Gastroesophageal sphincter (tissue), 4 donors: ENCODE data around the gene TTC6. TPM values are rescaled to one million over a fixed set of nuclear protein-coding genes. Genes with fewer than 3 reads are reported as not detected.
"Not testable (repeated sequence)": the region's sequence is repeated elsewhere in the genome, so short reads cannot be mapped to it uniquely, and the experiment has no call there.

Experiments used
- ATAC-seq: fragments of 150-250 bp; one replicate; pipeline ENCODE4 v1.9.1; 2016; ENCODE audit warnings: mild to moderate bottlenecking, moderate library complexity
- H3K27ac ChIP-seq, 4 donors: fragments of 200-600 bp; sonication (generic) in 3 of 4; 1 replicate in 3 of 4; 2 replicates in 1 of 4; pipeline ENCODE4 v1.5.1; 2016 to 2019
- H3K27me3 ChIP-seq: fragments of 200-600 bp; sonication (generic); one replicate; pipeline ENCODE4 v1.5.1; 2019
- H3K36me3 ChIP-seq, 2 donors: fragments of 200-600 bp; sonication (generic); one replicate each; pipeline ENCODE4 v1.5.1; 2019; ENCODE audit warnings: control low read depth in 1 of 2
- H3K4me1 ChIP-seq, 3 donors: fragments of 200-600 bp; sonication (generic); 1 replicate in 2 of 3; 2 replicates in 1 of 3; pipeline ENCODE4 v1.5.1; 2016 to 2019; ENCODE audit warnings: control low read depth in 2 of 3
- H3K4me3 ChIP-seq, 2 donors: fragments of 200-600 bp; sonication (generic); one replicate each; pipeline ENCODE4 v1.5.1; 2019; ENCODE audit warnings: mild to moderate bottlenecking in 1 of 2, moderate library complexity in 1 of 2
- H3K9me3 ChIP-seq, 3 donors: fragments of 200-600 bp; sonication (generic); one replicate each; pipeline ENCODE4 v1.5.1; 2017 to 2019; ENCODE audit warnings: control low read depth in 2 of 3
- EP300 ChIP-seq: sonication (generic); formaldehyde crosslinking; IDR thresholded peaks from one replicate; pipeline ENCODE4 v1.6.1; 2017; ENCODE audit warnings: antibody characterized with exemption, mild to moderate bottlenecking
- POLR2A ChIP-seq, 2 donors: fragments of 450-650 bp; IDR thresholded peaks; one replicate each; pipeline ENCODE4 v1.6.1; 2017; ENCODE audit warnings: antibody characterized with exemption in 2 of 2, mild to moderate bottlenecking in 2 of 2, moderate library complexity in 1 of 2
- POLR2AphosphoS5 ChIP-seq: sonication (generic); formaldehyde crosslinking; IDR thresholded peaks from one replicate; pipeline ENCODE4 v1.6.1; 2017; ENCODE audit warnings: antibody characterized with exemption
- WGBS, 2 donors: methylation state at CpG; one replicate each; pipeline ENCODE4 v1.1.5; 2018; ENCODE audit warnings: low coverage in 1 of 2; 5-methylcytosine and 5-hydroxymethylcytosine counted together
- total RNA-seq, 4 donors: library from RNA; depleted of rRNA; stranded (reverse); fragments of >200 nt; gene quantifications; one replicate each; pipeline ENCODE4 v1.1.0, GENCODE V29; 2016
- TF ChIP-seq, protein P1 (sequence below), 4 experiments: fragments of 200-600 bp in 2 of 4; fragments of 450-650 bp in 2 of 4; sonication (generic) in 1 of 4; IDR thresholded peaks; one replicate each; pipeline ENCODE4 v1.5.1; 2017 to 2019; ENCODE audit warnings: antibody characterized with exemption in 4 of 4, mild to moderate bottlenecking in 2 of 4, moderate library complexity in 2 of 4

TTC6 gene
- total RNA-seq, 4 donors from 2014 or later = 0.31 to 1.1 TPM; not detected in 2

- no peak for ATAC-seq
- H3K27me3 ChIP-seq = no peaks in the 10 kb centered on the region
- 82 to 88% methylated on average over 1 of the region's 1 CpG for WGBS, 2 donors
- H3K27ac ChIP-seq = no peak overlapping the region
- peaks cover 0 to 9% (median 0%) of the 10 kb centered on the region in 3 donors for H3K9me3 ChIP-seq
- H3K4me3 ChIP-seq = no peak overlapping the region
- H3K4me1 ChIP-seq = no peaks in the 10 kb centered on the region
- TF ChIP-seq POLR2A (IDR thresholded peaks at IDR 0.05) = no peak
- TF ChIP-seq EP300 = no peak
- TF ChIP-seq, protein P1, sequence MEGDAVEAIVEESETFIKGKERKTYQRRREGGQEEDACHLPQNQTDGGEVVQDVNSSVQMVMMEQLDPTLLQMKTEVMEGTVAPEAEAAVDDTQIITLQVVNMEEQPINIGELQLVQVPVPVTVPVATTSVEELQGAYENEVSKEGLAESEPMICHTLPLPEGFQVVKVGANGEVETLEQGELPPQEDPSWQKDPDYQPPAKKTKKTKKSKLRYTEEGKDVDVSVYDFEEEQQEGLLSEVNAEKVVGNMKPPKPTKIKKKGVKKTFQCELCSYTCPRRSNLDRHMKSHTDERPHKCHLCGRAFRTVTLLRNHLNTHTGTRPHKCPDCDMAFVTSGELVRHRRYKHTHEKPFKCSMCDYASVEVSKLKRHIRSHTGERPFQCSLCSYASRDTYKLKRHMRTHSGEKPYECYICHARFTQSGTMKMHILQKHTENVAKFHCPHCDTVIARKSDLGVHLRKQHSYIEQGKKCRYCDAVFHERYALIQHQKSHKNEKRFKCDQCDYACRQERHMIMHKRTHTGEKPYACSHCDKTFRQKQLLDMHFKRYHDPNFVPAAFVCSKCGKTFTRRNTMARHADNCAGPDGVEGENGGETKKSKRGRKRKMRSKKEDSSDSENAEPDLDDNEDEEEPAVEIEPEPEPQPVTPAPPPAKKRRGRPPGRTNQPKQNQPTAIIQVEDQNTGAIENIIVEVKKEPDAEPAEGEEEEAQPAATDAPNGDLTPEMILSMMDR (IDR thresholded peaks at IDR 0.05) = no peak
- no peak for TF ChIP-seq POLR2AphosphoS5
- H3K36me3 ChIP-seq = no peaks in the 10 kb centered on the region
Measured at GRCh38 chr14:37553935-37554550, 41.4 kb upstream of the TTC6 start.

DNA sequence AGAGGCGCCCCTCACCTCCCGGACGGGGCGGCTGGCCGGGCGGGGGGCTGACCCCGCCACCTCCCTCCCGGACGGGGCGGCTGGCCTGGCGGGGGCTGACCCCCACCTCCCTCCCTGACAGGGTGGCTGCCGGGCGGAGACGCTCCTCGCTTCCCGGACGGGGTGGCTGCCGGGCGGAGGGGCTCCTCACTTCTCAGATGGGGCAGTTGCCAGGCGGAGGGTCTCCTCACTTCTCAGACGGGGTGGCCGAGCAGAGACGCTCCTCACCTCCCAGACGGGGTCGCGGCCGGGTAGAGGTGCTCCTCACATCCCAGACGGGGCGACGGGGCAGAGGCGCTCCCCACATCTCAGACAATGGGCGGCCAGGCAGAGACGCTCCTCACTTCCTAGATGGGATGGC lies 39.8 kb upstream of the TTC6 start:
- not testable (repeated sequence) for H3K4me1 ChIP-seq, H3K27me3 ChIP-seq, H3K9me3 ChIP-seq, H3K36me3 ChIP-seq, H3K4me3 ChIP-seq, H3K27ac ChIP-seq, ATAC-seq
- no CpG with 5 or more reads among the region's 33 CpGs for WGBS, 2 donors

- no peaks in the 10 kb centered on the region for H3K36me3 ChIP-seq
- H3K9me3 ChIP-seq = no peaks in the 10 kb centered on the region
- 96% methylated on average over 4 of the region's 4 CpGs; no CpG with 5 or more reads in 1 of the 2 donors for WGBS, 2 donors
- H3K4me1 ChIP-seq = no peaks in the 10 kb centered on the region
- H3K27ac ChIP-seq = no peak overlapping the region
- ATAC-seq = no peak
- no peaks in the 10 kb centered on the region for H3K27me3 ChIP-seq
- H3K4me3 ChIP-seq = no peak overlapping the region
- TF ChIP-seq POLR2A (IDR thresholded peaks at IDR 0.05) (no peak), EP300 (no peak), POLR2AphosphoS5 (no peak)
- TF ChIP-seq, protein P1 (IDR thresholded peaks at IDR 0.05) = no peak
Measured at GRCh38 chr14:37558740-37559139, 36.7 kb upstream of the TTC6 start.

- ATAC-seq = no peak
- Histone ChIP-seq H3K27ac (no peak overlapping the region), H3K27me3 (no peaks in the 10 kb centered on the region), H3K4me1 (no peaks in the 10 kb centered on the region), H3K36me3 (no peaks in the 10 kb centered on the region), H3K9me3 (no peaks in the 10 kb centered on the region), H3K4me3 (no peak overlapping the region)
- 83 to 84% methylated on average over 5 to 6 of the region's 6 CpGs for WGBS, 2 donors
- TF ChIP-seq POLR2AphosphoS5 (no peak), POLR2A (IDR thresholded peaks at IDR 0.05) (no peak), EP300 (no peak)
- TF ChIP-seq, protein P1 (IDR thresholded peaks at IDR 0.05) = no peak
Measured at GRCh38 chr14:37559386-37559785, 36.0 kb upstream of the TTC6 start.

DNA sequence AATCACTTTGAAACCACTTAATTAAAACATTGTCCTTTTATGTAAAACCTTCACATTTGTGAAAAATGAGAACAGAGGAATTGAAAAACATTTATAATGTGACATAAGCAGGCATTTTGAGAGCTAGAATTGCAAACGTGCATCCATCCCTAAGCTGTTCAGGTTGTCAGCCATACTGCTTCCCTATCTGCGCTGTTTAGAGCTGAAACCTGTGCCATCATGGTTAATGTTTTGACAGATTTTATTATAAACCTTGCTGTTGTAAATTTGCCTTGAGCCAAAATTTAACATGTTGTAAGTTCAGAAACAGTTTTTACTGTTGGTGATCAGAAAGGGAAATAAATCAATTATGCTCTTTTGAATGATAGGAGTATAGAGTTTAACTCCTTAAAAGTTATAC lies 32.2 kb upstream of the TTC6 start:
- Histone ChIP-seq H3K4me1 (no peaks in the 10 kb centered on the region), H3K27me3 (no peaks in the 10 kb centered on the region), H3K36me3 (no peaks in the 10 kb centered on the region), H3K27ac (no peak overlapping the region), H3K4me3 (no peak overlapping the region), H3K9me3 (no peaks in the 10 kb centered on the region)
- 74 to 77% methylated on average over 2 of the region's 2 CpGs for WGBS, 2 donors
- no peak for TF ChIP-seq POLR2AphosphoS5
- TF ChIP-seq, protein P1 (IDR thresholded peaks at IDR 0.05) = no peak
- TF ChIP-seq POLR2A (IDR thresholded peaks at IDR 0.05) = no peak
- no peak for TF ChIP-seq EP300
- no peak for ATAC-seq
